HG03064 (cell line): ENCODE measurements around the gene DCTN3.
A peak's percentile ranks its signal among the peaks of the same experiment; 100 is the strongest.
"Not testable (repeated sequence)": the region's sequence is repeated elsewhere in the genome, so short reads cannot be mapped to it uniquely, and the experiment has no call there.

Source experiments
- ATAC-seq: cut with Tn5 transposase; IDR thresholded peaks from one replicate; pipeline ENCODE4 v1.9.1; 2021; ENCODE audit warnings: low read depth; ENCODE audit not compliant: unreplicated experiment

DCTN3 gene

GRCh38 chr9:34647651-34648050 is 27.4 kb upstream of the DCTN3 start:
- ATAC-seq: no peak

- ATAC-seq: no peak
These were observed 26.7 kb upstream of the DCTN3 start for GRCh38 chr9:34647084-34647403.

- ATAC-seq: peak; percentile 76
These were observed 26.2 kb upstream of the DCTN3 start, which contains the start of gene GALT for GRCh38 chr9:34646211-34647083. TSS of gene GALT (plus strand) at chr9:34646675. CDS start at chr9:34646705, 30 bp downstream.

GRCh38 chr9:34644766-34645314 is 24.5 kb upstream of the DCTN3 start:
- no peak for ATAC-seq

- no peak for ATAC-seq
These were observed 22.4 kb upstream of the DCTN3 start for GRCh38 chr9:34642679-34643078.

GRCh38 chr9:34639322-34639721 is 19.0 kb upstream of the DCTN3 start:
- ATAC-seq: not testable (repeated sequence)

GRCh38 chr9:34638138-34638445 is 17.8 kb upstream of the DCTN3 start:
- ATAC-seq: no peak

GRCh38 chr9:34637356-34638137 is 17.3 kb upstream of the DCTN3 start, which contains the start of gene SIGMAR1:
TSS of gene SIGMAR1 (minus strand) at chr9:34637787. CDS start at chr9:34637697, 90 bp downstream.
- ATAC-seq: peak; percentile 87

- no peak for ATAC-seq
These were observed 16.6 kb upstream of the DCTN3 start for GRCh38 chr9:34636791-34637355.

- no peak for ATAC-seq
These were observed 15.3 kb upstream of the DCTN3 start for GRCh38 chr9:34635556-34635955.

- ATAC-seq: no peak
These were observed 14.4 kb upstream of the DCTN3 start for GRCh38 chr9:34634551-34635248.

GRCh38 chr9:34633851-34634550 is 13.7 kb upstream of the DCTN3 start:
- no peak for ATAC-seq

GRCh38 chr9:34633166-34633565 is 12.9 kb upstream of the DCTN3 start:
- no peak for ATAC-seq

- no peak for ATAC-seq
These were observed 10.3 kb upstream of the DCTN3 start for GRCh38 chr9:34630402-34631154.

GRCh38 chr9:34629491-34629808 is 9.2 kb upstream of the DCTN3 start:
- ATAC-seq: no peak

GRCh38 chr9:34628656-34629490 is 8.6 kb upstream of the DCTN3 start, which contains the start of gene ARID3C:
TSS of gene ARID3C (minus strand) at chr9:34629066. CDS start at chr9:34628014, 1,052 bp downstream.
- no peak for ATAC-seq

GRCh38 chr9:34627716-34628655 is 7.7 kb upstream of the DCTN3 start:
- ATAC-seq: no peak

- no peak for ATAC-seq
These were observed 4.8 kb upstream of the DCTN3 start for GRCh38 chr9:34625186-34625486.
